Neural progenitor cell (in vitro differentiated cells): ENCODE data around the gene PDE7B.

Source experiments
- CTCF ChIP-seq: fragments of 200-600 bp; sonication (generic); IDR thresholded peaks from 2 replicates; pipeline ENCODE4 v1.5.1; 2017; ENCODE audit warnings: antibody characterized with exemption, mild to moderate bottlenecking
- EZH2 ChIP-seq: fragments of 200-600 bp; sonication (generic); IDR thresholded peaks from 2 replicates; pipeline ENCODE4 v1.6.1; 2017; ENCODE audit warnings: antibody characterized with exemption, mild to moderate bottlenecking, moderate library complexity

DNA sequence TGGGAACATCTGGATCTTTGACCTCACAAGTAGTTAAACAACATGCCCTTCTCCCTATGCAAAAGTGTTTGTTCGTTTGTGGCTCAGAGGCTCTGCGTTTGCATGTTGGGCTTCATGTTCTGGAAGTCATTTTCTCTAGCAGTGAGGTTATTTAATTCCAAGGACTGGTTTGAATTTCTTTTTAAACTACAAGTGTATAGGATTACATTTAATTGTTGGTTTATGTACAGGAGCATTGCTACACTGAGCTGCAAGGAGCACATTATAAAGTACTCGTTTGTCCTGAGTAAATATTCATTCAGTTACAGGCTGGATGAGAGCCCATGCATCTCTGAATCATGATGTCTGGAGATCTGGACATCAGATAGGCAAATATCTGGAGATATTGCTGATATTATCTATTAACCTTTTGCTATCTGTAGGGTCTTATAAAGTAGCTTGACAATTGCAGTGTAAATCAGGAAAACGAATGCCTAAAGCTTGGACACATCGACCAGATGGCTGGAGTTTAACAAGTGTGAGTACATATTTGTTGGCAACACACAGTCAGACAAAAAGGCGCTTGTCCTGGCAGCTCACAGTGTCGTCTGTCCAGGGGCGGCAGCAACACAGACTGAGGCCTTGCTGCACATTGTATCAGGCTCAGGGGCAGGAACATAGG is 84.6 kb downstream of the PDE7B start:
- no peak for TF ChIP-seq CTCF
- TF ChIP-seq EZH2 = no peak
